Stromal cell of bone marrow (primary cell): ENCODE data around the gene CEACAM16.

Experiments
- DNase-seq: peaks from one replicate; pipeline ENCODE4 v3.0.0-alpha.2; 2012; ENCODE audit warnings: low read depth

CEACAM16 gene

DNA sequence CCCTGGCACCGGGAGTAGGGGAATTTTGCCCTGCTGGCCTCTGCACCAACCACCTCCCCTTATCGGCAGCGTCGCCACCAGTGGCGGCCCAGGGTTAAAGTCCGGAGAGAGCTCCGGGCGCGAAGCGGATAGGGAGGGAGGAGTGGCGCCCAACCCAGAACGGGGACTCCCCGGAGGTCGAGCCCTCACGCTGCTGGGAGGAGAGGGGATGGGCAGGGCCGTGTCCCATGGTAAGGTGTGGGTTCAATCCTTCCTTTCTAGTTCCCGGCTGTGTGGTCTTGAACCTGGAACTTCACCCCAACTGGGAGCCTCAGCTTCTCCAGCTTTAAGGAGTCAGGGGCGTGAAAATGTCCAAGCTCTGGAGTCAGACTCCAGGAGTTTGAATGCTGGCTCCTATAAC lies 26.3 kb downstream of the CEACAM16 start:
- DNase-seq, result no peak

DNA sequence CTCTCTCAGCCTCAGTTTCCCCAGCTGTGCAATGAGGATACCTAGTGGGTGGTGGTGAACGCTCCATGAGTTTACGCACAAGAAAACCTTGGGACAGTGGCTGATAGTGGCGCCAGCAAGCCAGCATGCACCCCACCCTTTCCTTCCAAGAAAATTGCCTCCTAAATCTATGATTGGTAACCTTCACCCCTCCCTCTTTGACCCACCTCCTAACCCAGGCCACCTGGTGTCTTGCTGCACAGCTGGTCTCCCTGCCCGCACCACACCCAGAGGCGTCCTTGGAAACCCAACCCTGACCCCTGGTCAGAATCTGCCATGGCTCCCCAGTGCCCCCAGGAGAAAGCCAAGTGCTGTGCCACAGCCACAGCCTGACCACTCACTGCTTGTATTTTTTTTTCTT lies 26.7 kb downstream of the CEACAM16 start:
- no peak for DNase-seq

DNA sequence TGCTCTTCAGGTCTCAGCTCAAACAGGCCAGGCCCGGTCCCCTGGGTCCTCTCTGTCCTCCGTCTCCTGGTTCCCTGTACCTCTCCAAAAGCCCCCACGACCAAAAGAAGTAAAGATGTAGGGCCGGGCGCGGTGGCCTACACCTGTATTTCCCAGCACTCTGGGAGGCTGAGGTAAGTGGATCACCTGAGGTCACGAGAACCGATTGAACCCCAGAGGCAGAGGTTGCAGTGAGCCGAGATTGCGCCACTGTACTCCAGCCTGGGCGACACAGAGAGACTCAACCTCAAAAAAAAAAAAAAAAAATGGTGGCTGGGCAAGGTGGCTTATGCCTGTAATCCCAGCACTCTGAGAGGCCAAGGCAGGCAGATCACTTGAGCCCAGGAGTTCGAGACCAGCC lies 27.5 kb downstream of the CEACAM16 start:
- no peak for DNase-seq

DNA sequence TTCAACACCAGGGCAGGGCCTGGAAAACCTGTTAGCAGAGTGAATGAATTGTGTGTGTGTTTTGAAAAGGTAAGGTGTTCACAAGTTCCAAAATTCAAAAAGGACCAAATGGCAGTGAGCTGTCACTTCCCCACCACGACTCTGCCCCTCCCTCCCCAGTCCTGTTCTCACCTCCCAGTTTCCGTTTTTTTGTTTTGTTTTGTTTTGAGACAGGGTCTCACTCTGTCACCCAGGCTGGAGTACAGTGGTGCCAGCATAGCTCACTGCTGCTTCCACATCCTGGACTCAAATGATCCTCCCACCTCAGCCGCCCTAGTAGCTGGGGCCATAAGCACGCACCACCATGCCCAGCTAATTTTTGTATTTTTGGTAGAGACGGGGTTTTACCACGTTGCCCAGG lies 29.2 kb downstream of the CEACAM16 start:
- DNase-seq, result no peak

DNA sequence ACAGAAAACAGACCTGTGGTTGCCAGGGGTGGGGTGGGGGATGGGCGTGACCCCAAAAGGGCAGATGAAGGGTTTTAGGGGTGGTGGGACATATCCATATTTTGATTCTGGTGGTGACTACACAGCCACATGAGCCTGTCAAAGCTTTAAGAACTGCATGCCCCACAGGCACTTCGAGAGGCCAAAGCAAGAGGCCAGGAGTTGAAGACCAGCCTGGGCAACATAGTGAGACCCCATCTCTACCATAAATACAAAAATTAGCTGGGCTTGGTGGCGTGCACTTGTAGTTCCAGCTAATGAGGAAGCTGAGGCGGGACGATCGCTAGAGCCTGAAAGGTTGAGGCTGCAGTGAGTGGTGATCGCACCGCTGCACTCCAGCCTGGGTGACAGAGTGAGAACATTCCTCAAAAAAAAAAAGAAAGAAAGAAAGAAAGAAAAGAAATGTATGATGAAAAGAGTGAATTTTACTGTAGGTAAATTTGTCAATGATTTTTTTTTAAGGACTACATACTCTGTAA lies 30.6 kb downstream of the CEACAM16 start:
- DNase-seq, result no peak

DNA sequence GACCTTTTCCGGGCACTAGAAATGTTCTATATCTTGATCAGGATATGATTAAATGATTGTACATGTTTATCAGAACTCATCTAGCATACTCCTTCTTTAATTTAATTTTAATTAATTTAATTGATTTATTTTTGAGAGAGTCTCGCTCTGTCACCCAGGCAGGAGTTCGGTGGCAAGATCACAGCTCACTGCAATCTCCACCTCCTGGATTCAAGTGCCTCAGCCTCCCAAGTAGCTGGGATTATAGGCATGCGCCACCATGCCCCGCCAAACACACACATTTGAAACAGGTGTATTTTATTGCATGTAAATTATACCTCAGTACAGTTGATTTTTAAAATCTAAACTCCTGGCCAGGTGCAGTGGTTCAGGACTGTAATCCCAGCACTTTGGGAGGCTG lies 32.1 kb downstream of the CEACAM16 start:
- no peak for DNase-seq

DNA sequence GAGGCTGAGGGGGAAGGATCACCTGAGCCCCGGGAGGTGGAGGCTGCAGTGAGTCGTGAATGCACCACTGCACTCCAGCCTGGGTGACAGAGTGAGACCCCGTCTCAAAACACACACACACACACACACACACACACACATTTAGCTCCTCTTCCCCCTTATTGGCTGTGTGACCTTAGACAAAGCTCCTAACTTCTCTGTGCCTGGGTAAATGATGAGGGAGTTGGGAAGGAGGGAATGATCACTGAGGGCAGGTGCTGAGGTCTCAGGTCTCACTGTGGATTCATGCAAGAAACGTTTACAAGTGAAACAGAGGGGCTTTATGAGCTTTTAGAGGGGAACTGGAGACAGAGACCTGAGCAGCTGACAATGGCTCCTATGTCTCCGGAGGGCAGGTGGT lies 32.7 kb downstream of the CEACAM16 start:
- no peak for DNase-seq

DNA sequence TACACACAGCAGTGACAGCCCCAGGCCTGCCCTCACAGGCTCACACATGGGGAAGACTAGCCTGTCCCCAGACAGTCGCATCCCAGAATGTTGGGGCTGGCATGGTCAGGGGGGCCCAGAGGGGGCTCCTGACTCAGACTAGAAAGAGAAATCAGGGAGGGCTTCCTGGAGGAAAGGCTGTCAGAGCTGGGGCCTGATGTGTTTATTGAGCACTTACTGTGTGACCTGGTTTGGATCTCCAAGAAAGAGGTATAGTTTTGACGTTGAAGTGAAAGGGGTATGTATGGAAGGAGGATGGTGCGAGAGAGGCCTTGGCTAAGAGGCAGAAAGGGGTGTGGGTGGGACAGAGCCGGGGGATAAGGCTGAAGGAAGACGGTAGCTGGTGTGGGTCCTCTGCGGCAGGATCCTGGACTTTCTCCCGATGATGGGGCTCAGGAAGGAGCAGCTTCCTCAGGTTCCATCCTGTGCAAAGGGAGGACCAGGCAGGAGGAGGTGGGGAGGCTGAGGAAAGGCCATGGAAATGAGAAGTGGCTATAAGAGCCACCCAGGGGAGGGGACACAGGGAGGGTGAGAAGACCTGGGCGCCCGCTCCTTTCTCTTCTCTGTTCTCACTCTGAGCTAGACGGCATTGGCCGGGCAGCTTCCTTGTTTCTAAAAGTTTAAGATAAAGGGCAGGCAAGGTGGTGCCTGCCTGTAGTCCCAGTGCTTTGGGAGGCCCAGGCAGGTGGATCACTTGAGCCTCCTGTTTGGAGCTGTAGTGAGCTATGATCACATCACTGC lies 33.5 kb downstream of the CEACAM16 start:
- no peak for DNase-seq

DNA sequence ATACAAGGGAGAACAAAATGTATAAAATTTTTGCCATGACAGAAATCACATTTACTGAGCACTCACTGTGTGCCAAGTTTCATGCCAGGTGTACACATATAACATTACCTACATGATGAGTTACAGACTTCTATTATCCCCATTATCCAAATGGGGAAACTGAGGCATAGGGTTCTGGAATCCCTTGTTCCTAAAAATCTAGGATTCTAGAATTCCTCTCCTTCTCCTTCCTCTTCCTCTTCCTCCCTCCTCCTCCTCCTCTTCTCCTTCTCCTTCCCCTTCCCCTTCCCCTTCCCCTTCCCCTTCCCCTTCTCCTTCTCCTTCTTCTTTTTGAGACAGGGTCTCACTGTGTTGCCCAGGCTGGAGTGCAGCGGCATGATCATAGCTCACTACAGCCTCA lies 35.4 kb downstream of the CEACAM16 start:
- no peak for DNase-seq

DNA sequence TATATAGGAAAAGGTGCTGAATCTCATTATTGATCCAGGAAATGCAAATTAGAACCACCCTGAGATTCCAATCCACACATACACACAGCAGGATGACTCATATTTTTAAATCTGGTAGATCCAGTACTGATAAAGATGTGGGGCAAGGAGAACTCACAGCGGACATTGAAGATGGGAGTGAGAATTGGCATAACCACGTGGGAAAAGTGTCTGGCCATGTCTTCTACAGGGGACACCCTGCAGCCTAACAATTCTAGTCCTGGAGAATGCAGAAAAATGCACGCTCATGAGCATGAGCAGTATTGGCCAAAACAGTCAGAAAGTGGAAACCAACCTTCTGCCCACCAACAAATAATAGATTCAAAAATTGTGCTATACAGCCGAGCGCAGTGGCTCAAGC lies 36.1 kb downstream of the CEACAM16 start:
- no peak for DNase-seq

DNA sequence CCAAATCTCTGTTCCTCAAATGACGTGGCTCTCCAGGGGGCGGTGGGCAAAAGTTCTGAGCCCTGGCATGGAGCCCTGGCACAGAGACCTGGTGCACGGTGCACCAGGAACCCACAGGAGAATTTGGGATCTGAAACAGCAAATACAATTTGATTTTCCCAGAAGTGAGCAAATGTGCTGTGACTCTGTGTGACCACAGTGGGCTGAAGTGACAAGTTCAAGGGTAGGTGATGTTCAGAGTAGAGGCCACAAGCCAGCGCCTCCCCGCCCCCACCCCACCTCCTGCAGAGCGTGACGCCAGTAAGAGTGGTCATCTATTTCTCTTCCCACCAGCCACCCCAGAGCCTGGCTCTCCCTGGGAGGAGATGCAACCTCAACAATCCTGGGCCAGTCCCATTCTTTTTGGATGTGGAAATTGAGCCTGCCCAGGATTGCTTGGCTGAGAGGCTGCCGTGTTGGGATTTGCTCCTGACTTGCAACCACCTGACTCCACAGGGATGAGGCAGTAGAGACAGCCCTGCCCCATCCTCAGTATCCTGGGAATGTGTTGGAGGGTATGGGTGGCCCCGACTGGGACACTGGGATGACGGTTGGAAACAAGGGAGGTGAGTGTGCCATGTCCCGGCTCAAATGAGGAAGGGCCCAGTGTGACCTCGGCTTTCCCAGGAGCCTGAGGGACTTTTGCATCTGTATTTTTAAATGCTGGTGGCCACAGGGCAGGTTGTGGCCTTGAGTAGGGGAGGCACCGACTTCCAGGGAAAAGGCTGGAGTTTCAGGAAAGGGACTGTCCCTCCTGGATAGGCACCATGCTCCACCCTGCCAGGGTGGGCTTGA lies 38.5 kb downstream of the CEACAM16 start:
- DNase-seq, result peak; percentile 82

DNA sequence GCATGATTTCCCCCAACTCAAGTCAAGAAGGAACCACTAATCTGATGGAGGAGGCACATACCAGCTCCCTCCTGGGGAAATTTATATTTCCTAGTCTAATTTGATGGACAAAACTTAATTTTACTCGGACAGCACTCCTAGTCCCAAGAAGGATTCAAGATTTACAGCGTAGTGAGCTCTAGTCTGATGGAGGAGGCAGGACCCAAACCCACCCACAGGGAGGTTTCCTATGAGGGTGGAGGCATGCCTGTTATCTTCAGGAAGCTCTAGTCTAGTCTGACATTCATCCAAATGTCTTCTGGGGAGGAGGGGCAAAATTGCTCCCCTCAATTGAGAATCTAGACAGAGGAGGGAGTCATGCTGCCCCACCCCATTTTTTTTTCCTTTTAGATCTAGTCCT lies 39.2 kb downstream of the CEACAM16 start:
- no peak for DNase-seq

DNA sequence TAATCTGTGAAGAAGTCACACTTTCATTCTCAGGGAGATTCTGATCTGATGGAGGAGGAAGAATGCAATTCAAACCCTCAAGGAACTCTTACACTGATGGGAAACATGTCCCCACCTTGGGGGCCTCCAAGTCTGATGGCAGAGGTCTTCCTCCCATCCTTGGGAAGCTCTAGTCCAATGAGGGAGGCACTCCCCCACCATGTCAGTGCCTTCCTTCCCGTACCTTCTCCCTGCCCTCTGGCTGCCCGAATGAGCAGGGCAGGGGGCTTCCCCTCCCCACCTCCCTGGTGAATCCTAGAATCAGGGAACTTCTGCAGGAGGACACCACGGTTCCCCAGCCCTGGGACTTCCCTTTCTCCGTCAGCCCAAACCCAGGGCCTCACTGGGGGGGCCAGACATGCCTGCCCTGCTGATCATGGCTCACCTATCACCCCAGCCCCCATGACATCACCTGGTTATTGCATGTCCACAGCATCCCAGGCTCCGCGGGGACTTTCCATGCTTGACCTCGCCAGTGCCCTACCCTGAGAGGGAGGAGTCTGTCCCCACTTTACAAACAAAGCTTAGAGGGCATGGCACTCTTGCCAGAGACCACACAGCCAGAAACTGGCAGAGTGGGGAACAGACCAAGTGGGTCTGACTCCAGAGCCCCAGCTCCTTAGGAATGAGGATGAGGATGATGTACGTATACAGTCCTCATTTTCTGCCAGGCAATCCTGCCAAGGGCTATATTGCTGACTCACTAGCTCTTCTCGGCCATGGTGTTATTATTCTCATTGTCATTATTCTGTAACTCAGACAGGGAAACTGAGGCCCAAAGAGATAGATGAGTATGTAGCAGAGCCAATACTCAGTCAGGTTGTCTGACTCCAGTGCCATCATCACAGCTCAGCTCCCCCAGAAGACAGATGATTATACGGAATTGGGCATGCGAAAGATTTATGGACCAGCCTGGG lies 39.9 kb downstream of the CEACAM16 start:
- no peak for DNase-seq

DNA sequence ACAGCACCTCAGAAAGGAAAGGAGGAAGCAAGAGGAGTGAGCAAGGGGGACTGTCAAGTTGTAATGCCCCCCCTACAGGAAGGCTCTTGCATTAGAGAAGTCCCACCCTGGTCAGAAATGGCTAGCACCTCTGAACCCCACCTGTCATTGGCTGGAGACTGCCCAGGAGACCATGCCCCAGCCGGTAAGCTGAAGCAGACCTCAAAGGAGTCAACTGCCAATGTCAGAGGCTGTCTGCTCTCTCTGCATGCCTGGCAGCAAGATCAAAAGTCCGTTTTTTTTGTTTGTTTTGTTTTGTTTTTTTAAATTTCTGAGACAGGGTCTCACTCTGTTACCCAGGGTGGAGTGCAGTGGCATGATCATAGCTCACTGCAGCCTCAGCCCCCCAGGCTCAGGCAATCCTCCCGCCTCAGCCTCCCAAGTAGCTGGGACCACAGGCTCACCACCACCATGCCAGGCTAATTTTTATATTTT lies 41.4 kb downstream of the CEACAM16 start:
- no peak for DNase-seq

DNA sequence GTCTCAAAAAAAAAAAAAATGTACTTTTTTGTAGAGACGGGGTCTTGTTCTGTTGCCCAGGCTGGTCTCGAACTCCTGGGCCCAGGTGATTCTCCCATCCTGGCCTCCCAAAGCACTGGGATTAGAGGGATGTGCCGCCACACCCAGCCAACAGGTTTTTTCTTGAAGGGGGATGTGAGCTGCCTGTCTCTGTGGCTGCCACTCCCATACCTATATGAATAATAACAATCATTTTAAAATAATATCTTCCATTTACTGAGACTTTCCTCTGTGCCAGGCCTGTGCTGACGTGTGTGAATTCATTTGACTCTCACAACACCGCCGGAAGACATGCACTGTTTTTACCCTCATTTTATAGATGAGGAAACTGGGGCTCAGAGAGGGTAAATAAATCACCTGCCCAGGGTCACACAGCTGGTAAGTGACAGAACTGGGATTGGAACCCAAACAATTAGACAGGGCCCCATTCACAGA lies 42.3 kb downstream of the CEACAM16 start:
- no peak for DNase-seq

DNA sequence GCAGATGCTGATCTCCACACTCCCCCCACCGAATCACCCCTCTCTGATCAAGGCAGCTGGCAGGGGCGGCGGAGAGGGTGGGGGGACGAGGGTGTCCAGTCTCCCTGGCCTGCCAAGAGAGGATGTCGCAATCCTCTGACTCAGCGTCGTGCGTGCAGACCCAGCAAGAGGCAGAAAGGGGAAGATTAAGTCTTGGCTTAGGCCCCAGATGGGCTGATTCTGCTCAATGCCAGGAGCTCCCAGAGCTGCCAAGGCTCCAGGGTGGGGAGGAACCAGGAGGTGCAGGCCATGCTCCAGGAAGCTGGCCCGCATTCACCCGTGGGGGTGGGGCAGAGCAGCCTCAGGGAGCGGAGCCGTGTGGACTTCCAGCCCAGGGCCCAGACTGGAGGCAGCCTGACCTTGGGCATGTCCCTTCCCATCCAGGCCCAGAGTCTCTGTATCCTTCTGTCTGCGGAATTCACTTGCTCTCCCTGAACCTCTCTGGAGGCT lies 42.9 kb downstream of the CEACAM16 start:
- DNase-seq, result peak; percentile 100

DNA sequence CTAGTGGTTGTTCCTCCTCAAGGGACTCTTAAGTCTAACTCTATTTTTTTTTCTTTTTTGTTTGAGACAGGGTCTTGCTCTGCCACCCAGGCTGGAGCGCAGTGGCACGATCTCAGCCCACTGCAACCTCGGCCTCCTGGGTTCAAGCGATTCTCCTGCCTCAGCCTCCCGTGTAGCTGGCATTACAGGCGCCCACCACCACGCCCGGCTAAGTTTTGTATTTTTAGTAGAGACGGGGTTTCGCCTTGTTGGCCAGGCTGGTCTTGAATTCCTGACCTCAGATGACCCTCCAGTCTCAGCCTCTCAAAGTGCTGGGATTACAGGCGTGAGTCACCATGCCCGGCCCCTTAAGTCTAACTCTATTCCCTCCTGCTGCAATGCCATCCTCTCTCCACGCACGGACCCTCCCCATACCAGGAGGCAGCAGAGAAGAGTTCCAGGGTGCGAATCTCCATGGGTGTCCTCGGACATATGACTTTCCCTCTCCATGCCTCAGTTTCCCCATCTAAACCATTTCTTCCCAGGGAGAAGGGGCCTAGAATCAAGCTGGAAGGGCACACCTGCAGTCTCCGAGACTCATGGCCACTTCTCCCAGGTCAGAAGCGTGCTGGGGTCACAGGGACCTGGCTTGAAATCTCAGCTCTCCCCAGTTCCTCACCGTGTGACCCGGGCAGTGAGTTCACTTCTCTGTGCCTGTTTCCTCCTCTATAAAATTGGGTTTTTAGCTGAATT lies 43.5 kb downstream of the CEACAM16 start:
- DNase-seq, result no peak

DNA sequence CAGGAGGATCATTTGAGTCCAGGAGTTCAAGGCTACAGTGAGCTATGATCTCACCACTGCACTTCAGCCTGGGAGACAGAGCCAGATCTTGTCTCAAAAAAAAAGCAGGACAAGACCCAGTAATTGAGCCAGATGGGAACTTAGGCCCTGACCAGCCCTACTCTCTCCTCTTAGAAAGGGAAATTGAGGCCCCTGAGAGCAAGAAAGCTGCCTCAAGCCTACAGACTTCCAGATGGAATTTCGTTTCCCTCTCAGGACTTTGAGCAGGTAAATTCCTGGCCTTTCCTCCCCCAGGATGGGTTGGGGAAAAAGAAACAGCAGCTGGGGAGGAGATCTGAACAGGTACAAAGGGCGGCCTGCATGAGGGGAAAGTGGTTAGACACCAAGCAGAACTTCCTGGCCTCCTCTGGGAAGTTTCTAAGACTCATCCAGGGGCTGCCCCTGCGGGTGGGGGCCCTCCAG lies 46.0 kb downstream of the CEACAM16 start:
- no peak for DNase-seq

DNA sequence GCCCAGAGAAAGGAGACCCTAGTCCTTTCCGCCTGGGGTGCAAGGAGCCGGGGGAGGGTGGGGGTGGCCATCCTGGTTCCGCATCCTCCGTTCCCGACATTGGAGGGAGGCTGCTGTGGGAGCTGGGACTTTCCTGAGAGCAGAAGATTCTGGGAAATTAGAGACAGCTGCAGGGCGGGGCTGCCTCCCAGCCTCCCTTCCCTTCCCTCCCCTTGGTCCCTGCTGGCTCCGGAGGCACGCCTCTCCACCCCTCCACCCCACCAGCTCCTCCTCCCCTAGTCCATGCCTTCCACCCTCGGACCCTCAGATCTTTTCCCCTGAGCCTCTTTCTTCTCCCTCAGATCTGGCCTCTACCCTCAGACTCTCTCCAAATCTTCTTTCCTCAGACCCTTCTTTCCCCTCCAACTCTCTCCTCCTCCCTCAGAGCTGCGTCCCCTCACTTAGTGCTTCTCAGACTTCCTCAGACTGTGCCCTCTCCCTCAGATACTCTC lies 46.4 kb downstream of the CEACAM16 start:
- DNase-seq, result peak; percentile 78

DNA sequence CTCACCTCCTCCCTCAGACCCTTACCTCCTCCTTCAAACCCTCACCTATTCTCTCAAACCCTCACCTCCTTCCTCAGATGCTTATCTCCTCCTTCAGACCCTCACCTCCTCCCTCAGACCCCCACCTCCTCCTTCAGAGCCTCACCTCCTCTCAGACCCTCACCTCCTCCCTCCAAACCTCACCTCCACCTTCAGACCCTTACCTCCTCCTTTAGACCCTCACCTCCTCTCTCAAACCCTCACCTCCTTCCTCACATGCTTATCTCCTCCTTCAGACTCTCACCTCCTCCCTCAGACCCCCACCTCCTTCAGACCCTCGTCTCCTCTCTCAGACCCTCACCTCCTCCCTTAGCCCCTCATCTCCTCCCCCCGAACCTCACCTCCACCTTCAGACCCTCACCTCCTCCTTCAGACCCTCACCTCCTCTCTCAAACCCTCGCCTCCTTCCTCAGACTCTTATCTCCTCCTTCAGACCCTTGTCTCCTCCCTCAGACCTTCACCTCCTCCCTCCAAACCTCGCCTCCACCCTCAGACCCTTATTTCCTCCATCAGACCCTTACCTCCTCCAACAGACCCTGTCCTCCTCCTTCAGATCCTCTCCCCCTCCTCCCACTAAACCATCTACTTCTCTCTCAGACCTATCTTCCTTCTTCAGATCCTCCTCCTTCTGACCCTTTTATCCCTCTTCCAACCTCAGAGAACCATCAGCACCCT lies 47.1 kb downstream of the CEACAM16 start:
- DNase-seq, result no peak
